ENCODE results near the gene SHROOM3.
"Not testable (repeated sequence)": the region's sequence is repeated elsewhere in the genome, so short reads cannot be mapped to it uniquely, and the experiment has no call there.

SHROOM3 gene

GRCh38 chr4:76697129-76697803 lies 262.2 kb downstream of the SHROOM3 start:
- DNase-seq (ENCODE audit: low spot score) = no peak

DNA sequence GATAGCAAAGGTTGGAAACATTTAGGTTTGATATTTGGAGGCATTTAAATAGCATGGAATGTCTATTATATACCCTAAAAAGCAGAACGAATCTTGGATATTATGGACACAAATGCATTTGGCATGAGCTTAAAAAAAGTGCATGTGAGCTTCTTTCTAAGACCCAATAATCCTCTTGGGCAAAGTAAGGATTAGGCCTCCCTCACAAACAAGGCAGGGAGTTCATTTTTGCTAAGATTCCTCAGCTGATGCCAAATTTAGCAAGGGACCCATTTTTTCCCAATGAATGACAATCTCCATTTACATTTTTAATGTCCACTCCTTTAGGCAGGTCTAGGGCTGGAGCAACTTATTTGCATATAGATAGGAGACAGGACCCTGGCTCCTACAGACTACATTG lies 263.1 kb downstream of the SHROOM3 start:
- DNase-seq (ENCODE audit: low spot score) = no peak

DNA sequence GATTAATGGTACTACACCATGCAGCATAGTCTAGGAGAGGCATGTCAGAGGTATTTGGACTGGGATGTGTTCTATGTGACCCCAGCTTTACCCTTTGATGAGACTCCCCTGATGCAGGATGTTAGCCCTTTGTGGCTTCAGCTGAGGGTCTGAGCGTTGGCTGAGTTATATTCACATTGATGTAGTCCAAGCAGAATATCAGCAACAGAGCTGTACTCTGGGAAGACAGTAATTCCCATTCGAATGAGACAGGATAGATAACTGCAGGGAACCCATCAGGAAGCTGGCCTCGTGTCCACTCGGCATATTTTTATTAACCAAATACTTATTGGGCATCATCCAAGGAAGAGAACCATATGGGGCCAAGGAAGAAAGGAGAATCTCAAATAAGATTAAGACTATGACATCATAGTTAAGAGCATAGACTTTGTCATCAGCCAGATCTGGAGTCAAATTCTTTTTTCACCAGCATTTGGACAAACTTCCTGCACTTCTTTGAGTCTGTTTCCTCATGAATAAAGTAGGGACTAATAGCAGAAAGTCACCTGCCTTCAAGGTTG lies 264.8 kb downstream of the SHROOM3 start:
- no peak for DNase-seq (ENCODE audit: low spot score)

- no peak for DNase-seq (ENCODE audit: low spot score)
These were observed 267.6 kb downstream of the SHROOM3 start for GRCh38 chr4:76702440-76703122.

DNA sequence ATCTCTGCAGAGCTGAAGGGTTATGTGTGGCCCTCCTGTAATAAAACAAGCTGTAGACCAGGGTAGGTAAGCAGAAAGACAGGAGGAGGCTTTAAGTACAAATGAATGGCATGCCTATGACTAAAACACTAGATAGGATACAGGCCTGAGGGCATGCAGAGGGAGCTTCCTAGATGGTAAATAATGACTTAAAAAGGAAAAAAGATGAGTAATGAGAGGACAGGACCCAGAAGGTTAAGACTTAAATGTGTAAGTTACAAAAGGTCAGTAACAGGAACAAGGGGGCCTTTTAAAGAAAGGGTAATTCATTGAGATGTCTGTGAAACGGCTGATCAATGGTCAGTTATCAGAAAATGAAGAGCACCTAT lies 268.1 kb downstream of the SHROOM3 start:
- DNase-seq (ENCODE audit: low spot score) = no peak

- no peak for DNase-seq (ENCODE audit: low spot score)
These were observed 268.6 kb downstream of the SHROOM3 start for GRCh38 chr4:76703676-76704075.

DNA sequence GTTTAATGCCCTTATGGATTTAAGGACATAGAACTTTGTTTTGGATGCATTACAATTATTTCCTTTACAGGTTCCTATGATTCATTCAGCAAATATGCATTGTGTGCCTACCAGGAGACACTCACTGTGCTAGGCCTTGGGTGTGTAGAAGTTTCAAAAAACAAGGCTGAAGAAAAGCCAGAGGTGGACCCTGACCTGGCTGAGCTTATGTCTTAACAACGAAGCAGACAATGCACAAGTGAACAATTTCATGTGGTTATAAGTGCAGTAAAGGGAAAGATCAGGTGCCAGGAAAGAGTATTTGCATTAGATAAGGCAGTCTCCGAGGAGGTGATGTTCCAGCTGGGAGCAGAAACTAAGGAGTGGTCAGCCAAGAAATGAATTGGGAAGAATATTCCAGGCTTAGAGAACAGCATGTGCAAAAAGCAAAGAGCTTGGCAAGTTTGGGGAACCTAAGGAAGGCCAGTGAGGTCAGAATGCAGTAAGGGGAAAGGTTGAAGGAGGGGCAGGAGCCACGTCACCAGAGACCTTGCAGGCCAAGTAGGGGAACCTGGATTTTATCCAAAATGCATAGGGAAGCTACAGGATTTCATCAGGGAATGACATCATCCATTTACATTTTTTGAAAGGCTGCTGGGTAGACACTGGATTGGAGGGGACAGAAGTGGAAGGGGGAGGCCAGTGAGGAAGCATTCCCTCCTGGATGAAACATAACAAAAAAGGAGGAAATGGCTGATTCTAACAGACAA lies 269.3 kb downstream of the SHROOM3 start:
- no peak for DNase-seq (ENCODE audit: low spot score)

GRCh38 chr4:76705472-76705871 lies 270.4 kb downstream of the SHROOM3 start:
- DNase-seq (ENCODE audit: low spot score) = no peak

GRCh38 chr4:76706581-76706980 lies 271.6 kb downstream of the SHROOM3 start:
- no peak for DNase-seq (ENCODE audit: low spot score)

DNA sequence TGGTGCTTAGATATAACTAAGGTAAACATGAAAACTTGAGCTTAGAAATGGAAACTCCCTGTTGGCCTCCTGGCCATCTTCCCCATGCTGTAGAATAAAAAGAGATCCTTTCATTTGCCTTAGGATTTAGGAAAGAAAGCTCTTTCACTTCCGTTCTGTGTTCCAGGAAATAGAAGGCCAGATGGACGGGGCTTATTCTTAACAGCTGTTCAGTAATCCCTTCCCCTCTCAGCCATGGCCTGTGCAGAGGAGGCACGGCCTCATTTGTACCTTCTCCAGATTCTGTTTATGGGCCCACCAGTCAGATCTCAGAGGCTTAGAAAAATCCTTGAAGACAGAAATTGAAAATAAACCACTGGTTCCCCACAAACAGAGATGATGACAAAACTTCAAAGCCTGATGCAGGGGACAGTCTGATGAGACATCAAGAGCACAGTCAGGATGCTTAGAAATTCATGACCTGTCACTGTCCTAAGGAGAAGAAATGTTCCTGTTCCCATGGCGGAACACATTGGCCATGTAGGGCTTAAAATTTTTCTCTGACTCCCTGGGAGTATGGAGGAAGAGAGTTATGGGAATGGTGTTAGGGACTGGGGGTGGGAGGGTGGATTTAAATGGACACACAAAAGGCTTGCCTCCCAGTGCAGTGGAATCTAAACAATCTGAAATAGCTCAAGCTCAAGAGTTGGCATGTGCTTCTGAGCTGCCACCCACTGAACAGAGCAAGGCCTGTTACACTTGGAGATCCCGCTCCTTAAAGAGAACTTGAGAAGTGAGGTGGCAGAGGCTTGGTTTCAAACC lies 274.1 kb downstream of the SHROOM3 start:
- no peak for DNase-seq (ENCODE audit: low spot score)

- no peak for DNase-seq (ENCODE audit: low spot score)
These were observed 274.7 kb downstream of the SHROOM3 start for GRCh38 chr4:76709772-76710090.

GRCh38 chr4:76712564-76712963 lies 277.5 kb downstream of the SHROOM3 start:
- no peak for DNase-seq (ENCODE audit: low spot score)

DNA sequence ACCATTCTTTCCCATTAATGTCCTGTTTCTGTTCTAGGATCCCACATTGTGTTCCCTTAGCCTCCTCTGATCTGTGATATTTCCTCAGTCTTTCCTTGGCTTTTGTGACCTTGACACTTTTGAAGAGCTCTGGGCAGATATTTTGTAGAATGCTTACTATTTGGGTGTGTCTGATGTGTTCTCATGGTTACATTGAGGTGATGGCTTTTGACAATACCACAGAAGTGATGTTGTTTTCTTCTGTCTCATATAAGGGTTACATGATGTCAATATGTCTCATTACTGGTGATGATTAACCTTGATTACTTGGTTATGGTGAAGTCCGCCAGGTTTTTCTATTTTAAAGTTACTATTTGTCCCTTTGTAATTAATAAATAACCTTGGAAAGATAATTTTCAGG lies 279.2 kb downstream of the SHROOM3 start:
- no peak for DNase-seq (ENCODE audit: low spot score)

- no peak for DNase-seq (ENCODE audit: low spot score)
These were observed 281.0 kb downstream of the SHROOM3 start for GRCh38 chr4:76716020-76716419.

GRCh38 chr4:76716658-76717057 lies 281.6 kb downstream of the SHROOM3 start:
- no peak for DNase-seq (ENCODE audit: low spot score)

GRCh38 chr4:76717431-76717830 lies 282.4 kb downstream of the SHROOM3 start:
- DNase-seq (ENCODE audit: low spot score) = no peak

- DNase-seq (ENCODE audit: low spot score) = no peak
These were observed 283.0 kb downstream of the SHROOM3 start for GRCh38 chr4:76718021-76718420.

- no peak for DNase-seq (ENCODE audit: low spot score)
These were observed 283.8 kb downstream of the SHROOM3 start for GRCh38 chr4:76718831-76719230.

GRCh38 chr4:76720121-76720520 lies 285.1 kb downstream of the SHROOM3 start:
- no peak for DNase-seq (ENCODE audit: low spot score)

GRCh38 chr4:76722146-76722545 lies 287.1 kb downstream of the SHROOM3 start:
- not testable (repeated sequence) for DNase-seq (ENCODE audit: low spot score)

DNA sequence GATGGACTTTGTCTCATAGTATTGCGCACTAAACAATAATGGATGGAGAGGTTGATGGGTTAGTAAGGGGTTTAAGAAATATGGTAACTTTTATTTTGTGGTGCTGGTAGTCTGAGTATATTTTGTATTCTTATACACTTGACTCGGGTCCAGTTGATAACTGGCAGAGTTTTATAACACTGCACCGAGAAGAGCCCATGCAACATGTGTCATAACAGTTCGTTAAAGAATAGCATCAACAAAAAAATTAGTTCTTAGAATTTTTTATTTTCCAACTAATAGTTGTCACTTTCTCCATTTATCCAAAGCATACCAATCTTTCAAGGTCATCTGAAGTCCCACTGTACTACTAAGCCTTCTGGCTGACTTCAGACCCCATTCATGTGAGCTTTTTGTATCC lies 287.8 kb downstream of the SHROOM3 start:
- no peak for DNase-seq (ENCODE audit: low spot score)

DNA sequence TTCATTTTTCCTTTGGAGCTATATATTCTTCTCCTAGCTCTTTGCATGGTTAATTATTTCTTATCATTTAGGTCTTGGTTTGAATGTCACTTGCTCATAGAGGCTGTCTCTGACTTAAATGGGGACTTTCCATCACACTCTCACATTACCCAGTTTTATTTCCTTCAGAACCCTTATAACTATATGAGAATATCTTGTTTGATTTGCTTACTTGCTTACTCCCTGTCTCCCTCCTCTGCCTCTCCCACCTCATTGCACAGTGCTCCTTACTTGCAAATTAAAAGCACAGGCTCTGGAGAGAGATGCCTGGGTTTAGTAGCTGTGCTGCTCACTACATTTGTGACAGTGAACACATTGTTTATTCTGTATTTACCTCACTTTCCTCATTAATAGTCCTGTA lies 288.3 kb downstream of the SHROOM3 start:
- DNase-seq (ENCODE audit: low spot score) = no peak

Measured in CD4-positive, alpha-beta T cell treated with Interleukin-2 at 100 ng/mL for 4 hours (primary cell).